HG03521 (cell line): ENCODE data around the gene OSGIN1.

Source experiments
- ATAC-seq: cut with Tn5 transposase; IDR thresholded peaks from one replicate; pipeline ENCODE4 v1.9.1; 2021; ENCODE audit warnings: mild to moderate bottlenecking, moderate library complexity; ENCODE audit not compliant: unreplicated experiment

The OSGIN1 gene

GRCh38 chr16:83956336-83957289, 3.6 kb downstream of the OSGIN1 start:
- no peak for ATAC-seq

- ATAC-seq, result no peak
Measured at GRCh38 chr16:83957296-83957855, 4.3 kb downstream of the OSGIN1 start.

- no peak for ATAC-seq
Measured at GRCh38 chr16:83958137-83958845, 5.3 kb downstream of the OSGIN1 start.

GRCh38 chr16:83958846-83959565, 6.0 kb downstream of the OSGIN1 start:
- ATAC-seq, result no peak

GRCh38 chr16:83959656-83960434, 6.8 kb downstream of the OSGIN1 start:
- no peak for ATAC-seq

GRCh38 chr16:83960521-83961249, 7.6 kb downstream of the OSGIN1 start:
- ATAC-seq, result no peak

- no peak for ATAC-seq
Measured at GRCh38 chr16:83961591-83961990, 8.6 kb downstream of the OSGIN1 start.

GRCh38 chr16:83963277-83964119, 10.5 kb downstream of the OSGIN1 start:
- no peak for ATAC-seq

- no peak for ATAC-seq
Measured at GRCh38 chr16:83964684-83965443, 11.8 kb downstream of the OSGIN1 start.

- no peak for ATAC-seq
Measured at GRCh38 chr16:83965444-83966152, 12.6 kb downstream of the OSGIN1 start.

- no peak for ATAC-seq
Measured at GRCh38 chr16:83966153-83966696, 13.2 kb downstream of the OSGIN1 start.

GRCh38 chr16:83967091-83967490, 14.1 kb downstream of the OSGIN1 start:
- no peak for ATAC-seq

- ATAC-seq, result no peak
Measured at GRCh38 chr16:83967838-83968305, 14.8 kb downstream of the OSGIN1 start, which contains the start of gene NECAB2. TSS of gene NECAB2 (plus strand) at chr16:83968244. CDS start at chr16:83968649, 405 bp downstream.

GRCh38 chr16:83968306-83968851, 15.3 kb downstream of the OSGIN1 start:
- no peak for ATAC-seq

GRCh38 chr16:83968891-83969649, 16.0 kb downstream of the OSGIN1 start:
- ATAC-seq, result no peak
